MCF 10A (cell line): Measurements from ENCODE around the gene TRAF7. TPM values are rescaled to one million over a fixed set of nuclear protein-coding genes. Genes with fewer than 3 reads are reported as not detected.
A peak's percentile ranks its signal among the peaks of the same experiment; 100 is the strongest.

ENCODE experiments used
- BruUV-seq: library from RNA; stranded (reverse); fragments of 400-500 nt; replicated peaks from 2 replicates; lab custom pipeline; 2021; lab: Mats Ljungman, UMichigan
- CTCF ChIA-PET: fragments of 300-600 bp; sonication (Branson Sonifier 250); formaldehyde crosslinking; extraction: SDS; loops from one replicate; lab custom pipeline; 2021; ENCODE audit warnings: antibody characterized with exemption, inconsistent platforms; lab: Yijun Ruan, JAX
- POLR2A ChIA-PET: fragments of 300-600, 350-650 bp; sonication (Branson Sonifier 250); formaldehyde crosslinking; extraction: SDS; loops from one replicate; lab custom pipeline; 2020; ENCODE audit warnings: antibody characterized with exemption, inconsistent platforms; lab: Yijun Ruan, JAX
- DNase-seq: peaks from one replicate; pipeline ENCODE4 v3.0.0-alpha.2; 2018; ENCODE audit not compliant: unreplicated experiment
- H3K27ac Mint-ChIP-seq: one replicate; pipeline ENCODE4 v1.8.0; 2022; ENCODE audit warnings: mild to moderate bottlenecking, low read depth, mixed read lengths; ENCODE audit not compliant: unreplicated experiment
- H3K27me3 Mint-ChIP-seq: one replicate; pipeline ENCODE4 v1.8.0; 2022; ENCODE audit warnings: mixed read lengths; ENCODE audit not compliant: insufficient read depth, unreplicated experiment
- H3K36me3 Mint-ChIP-seq: one replicate; pipeline ENCODE4 v1.8.0; 2022; ENCODE audit warnings: mild to moderate bottlenecking, moderate library complexity, mixed read lengths; ENCODE audit not compliant: insufficient read depth, unreplicated experiment
- H3K4me1 Mint-ChIP-seq: one replicate; pipeline ENCODE4 v1.8.0; 2022; ENCODE audit warnings: mixed read lengths; ENCODE audit not compliant: insufficient read depth, unreplicated experiment
- H3K4me3 Mint-ChIP-seq: one replicate; pipeline ENCODE4 v1.8.0; 2022; ENCODE audit warnings: mild to moderate bottlenecking, moderate library complexity, mixed read lengths; ENCODE audit not compliant: unreplicated experiment
- H3K9me3 Mint-ChIP-seq: one replicate; pipeline ENCODE4 v1.8.0; 2022; ENCODE audit warnings: mixed read lengths; ENCODE audit not compliant: unreplicated experiment
- CTCF ChIP-seq: fragments of 200-600 bp; IDR thresholded peaks from one replicate; pipeline ENCODE4 v1.8.0; 2022; ENCODE audit warnings: antibody characterized with exemption, mild to moderate bottlenecking; ENCODE audit not compliant: unreplicated experiment
- intact Hi-C: fragments of 100-400 bp; cut with micrococcal nuclease; formaldehyde crosslinking; loops from 2 replicates; pipeline ENCODE4 v1.14.1; 2022
- total RNA-seq: library from RNA; stranded (reverse); gene quantifications from 2 replicates; pipeline ENCODE4 v1.2.3, GENCODE V29; 2022

TRAF7 gene
- total RNA-seq, 1 experiment from 2014 or later = 98.6 TPM

DNA sequence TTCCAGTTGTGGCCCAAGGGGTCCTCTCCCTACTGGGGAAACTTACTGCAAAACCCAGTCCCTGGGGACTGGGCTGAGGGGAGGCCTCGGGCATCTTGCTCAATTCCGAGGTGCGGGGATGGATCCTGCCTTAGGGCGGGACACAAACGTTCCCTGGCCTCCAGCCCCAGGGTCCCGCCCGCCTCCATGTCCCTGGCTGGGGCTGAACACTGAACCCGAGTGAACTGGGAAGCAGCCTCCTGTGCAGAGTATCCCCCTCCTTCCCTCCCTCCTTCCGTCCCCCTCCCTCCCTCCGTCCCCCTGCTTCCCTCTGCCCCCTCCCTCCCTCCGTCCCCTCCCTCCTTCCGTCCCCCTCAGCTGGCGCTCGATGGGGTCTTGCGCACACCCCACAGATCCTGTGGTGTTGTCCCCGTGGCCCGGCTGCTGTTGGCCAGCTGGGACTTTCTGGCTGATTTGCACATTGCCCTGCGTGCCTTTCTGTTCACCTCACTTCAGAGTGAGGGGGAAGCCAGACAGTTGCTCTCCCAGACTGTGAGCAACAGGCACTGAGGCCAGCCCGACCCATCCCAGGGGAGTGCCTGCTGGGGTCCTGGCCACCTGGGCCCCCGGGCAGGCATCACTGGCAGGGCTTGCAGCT is 5.5 kb downstream of the TRAF7 start:
- no TSS peak for BruUV-seq
- H3K4me3 Mint-ChIP-seq = peak overlapping the region; percentile 38
- DNase-seq = peak; percentile 48
- H3K9me3 Mint-ChIP-seq = no peaks in the 10 kb centered on the region
- peaks cover 38% of the 10 kb centered on the region for H3K4me1 Mint-ChIP-seq
- no peaks in the 10 kb centered on the region for H3K27me3 Mint-ChIP-seq
- ChIA-PET POLR2A (interaction anchor here (0.6 to 4.0 kb wide), 6 partner anchors 9 to 1571 kb away, joined by 3 to 32 read pairs (median 6); partner anchors contain the start of gene PGP), CTCF (interaction anchor here (0.6 to 1.4 kb wide), 2 partner anchors 49 to 968 kb away, joined by 3 to 6 read pairs; no protein-coding TSS in a partner anchor)
- peak overlapping the region; percentile 12 for H3K27ac Mint-ChIP-seq
- peaks cover 17% of the 10 kb centered on the region for H3K36me3 Mint-ChIP-seq
- intact Hi-C loops = loop anchor here (2.0 kb wide), 1 partner anchor 62 kb away; the partner anchor contains the start of gene E4F1
- no peak for TF ChIP-seq CTCF

- TF ChIP-seq CTCF = no peak
- POLR2A ChIA-PET = interaction anchor here (0.6 to 4.0 kb wide), 13 partner anchors 10 to 1571 kb away, joined by 3 to 32 read pairs (median 6); partner anchors contain the start of genes ECI1, FAHD1, MLST8 and PGP
- CTCF ChIA-PET = interaction anchor here (0.6 to 1.5 kb wide), 3 partner anchors 10 to 48 kb away, joined by 4 to 7 read pairs (median 6); no protein-coding TSS in a partner anchor
- Mint-ChIP-seq H3K27ac (peak overlapping the region; percentile 12), H3K9me3 (no peaks in the 10 kb centered on the region), H3K4me1 (peaks cover 30% of the 10 kb centered on the region), H3K27me3 (no peaks in the 10 kb centered on the region), H3K36me3 (peaks cover 20% of the 10 kb centered on the region), H3K4me3 (peak overlapping the region; percentile 50)
- intact Hi-C loops = loop anchor here (2.0 kb wide), 1 partner anchor 61 kb away; the partner anchor contains the start of gene E4F1
- no peak for DNase-seq
- BruUV-seq = no TSS peak
These were observed 6.3 kb downstream of the TRAF7 start for GRCh38 chr16:2161911-2162310.

DNA sequence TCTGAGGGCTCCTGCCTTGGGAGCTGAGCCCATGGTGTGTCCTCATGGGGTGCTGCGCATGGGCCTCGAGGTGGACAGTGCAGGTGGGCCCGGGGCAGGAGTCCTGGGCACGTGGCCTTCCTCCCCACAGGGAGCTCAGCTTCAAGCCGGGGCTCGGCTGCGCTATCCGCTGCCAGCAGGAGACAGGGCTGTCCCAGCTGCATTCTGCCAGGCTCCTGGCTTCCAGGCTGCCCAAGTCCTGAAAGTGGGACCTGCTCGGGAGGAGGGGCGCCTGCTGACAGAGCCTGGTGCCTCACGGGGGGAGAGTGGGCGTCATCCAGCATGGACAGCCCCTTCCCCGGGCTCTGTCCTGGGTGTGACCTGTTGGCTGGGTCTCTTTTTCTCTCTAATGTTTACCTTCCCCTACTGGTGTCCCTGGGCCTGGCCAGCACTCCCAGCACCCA is 7.1 kb downstream of the TRAF7 start:
- Mint-ChIP-seq H3K36me3 (peaks cover 22% of the 10 kb centered on the region), H3K27ac (peak overlapping the region; percentile 92), H3K4me3 (peak overlapping the region; percentile 64), H3K4me1 (peaks cover 23% of the 10 kb centered on the region), H3K9me3 (no peaks in the 10 kb centered on the region), H3K27me3 (no peaks in the 10 kb centered on the region)
- TF ChIP-seq CTCF = no peak
- intact Hi-C loops = no loop called here
- peak; percentile 55 for DNase-seq
- ChIA-PET CTCF (interaction anchor here (0.6 to 1.5 kb wide), 3 partner anchors 11 to 139 kb away, joined by 3 to 8 read pairs (median 7); no protein-coding TSS in a partner anchor), POLR2A (interaction anchor here (0.6 to 4.0 kb wide), 12 partner anchors 8 to 481 kb away, joined by 3 to 32 read pairs (median 5); partner anchors contain the start of genes FAHD1, MLST8, PGP and TRAF7)
- BruUV-seq = no TSS peak

- intact Hi-C loops = no loop called here
- Mint-ChIP-seq H3K4me1 (peaks cover 21% of the 10 kb centered on the region), H3K27ac (peak overlapping the region; percentile 92), H3K9me3 (no peaks in the 10 kb centered on the region), H3K4me3 (peak overlapping the region; percentile 64), H3K27me3 (no peaks in the 10 kb centered on the region), H3K36me3 (peaks cover 28% of the 10 kb centered on the region)
- peak; percentile 87 for DNase-seq
- BruUV-seq = no TSS peak
- TF ChIP-seq CTCF = no peak
- ChIA-PET CTCF (interaction anchor here (0.9 kb wide), 2 partner anchors 42 to 83 kb away, joined by 3 to 8 read pairs; no protein-coding TSS in a partner anchor), POLR2A (interaction anchor here (0.5 to 4.0 kb wide), 10 partner anchors 8 to 154 kb away, joined by 3 to 32 read pairs (median 4); partner anchors contain the start of genes MLST8, NTHL1 and TRAF7)
These were observed 7.8 kb downstream of the TRAF7 start for GRCh38 chr16:2163211-2163881.
